LNCaP clone FGC (cell line): ENCODE measurements around the gene SLC39A11.

ENCODE experiments used
- DNase-seq: peaks from one replicate; pipeline ENCODE4 v3.0.0-alpha.2; 2011; ENCODE audit warnings: low read depth
- H3K4me3 ChIP-seq: 2 replicates; pipeline ENCODE4 v1.5.1; 2011; ENCODE audit warnings: mild to moderate bottlenecking, low read depth, low read length, control low read depth
- TF ChIP-seq, protein P1 (sequence below): IDR thresholded peaks from 2 replicates; pipeline ENCODE4 v1.5.1; 2012; ENCODE audit warnings: mild to moderate bottlenecking; ENCODE audit not compliant: control insufficient read depth, insufficient read depth; ENCODE audit errors: extremely low read depth

Gene SLC39A11

DNA sequence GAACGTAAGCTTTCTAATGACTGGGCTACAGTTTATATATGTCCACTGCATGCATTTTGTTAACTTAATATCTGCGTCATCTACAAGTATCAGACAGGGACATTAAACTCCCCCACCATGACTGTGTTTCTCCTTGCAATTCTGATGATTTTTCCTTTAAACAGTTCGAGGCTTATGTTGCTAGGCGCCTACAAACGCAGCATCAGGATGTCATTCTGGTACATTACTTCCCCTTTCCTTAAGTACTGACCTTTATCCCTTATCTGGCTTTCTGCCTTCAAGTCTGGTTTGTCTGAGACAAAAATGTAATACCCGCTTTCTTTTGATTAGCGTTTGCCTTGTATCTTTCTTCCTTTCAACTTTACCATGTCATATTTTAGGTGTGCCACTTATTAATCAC, 362.4 kb downstream of the SLC39A11 start:
- no peak for DNase-seq
- TF ChIP-seq, protein P1, sequence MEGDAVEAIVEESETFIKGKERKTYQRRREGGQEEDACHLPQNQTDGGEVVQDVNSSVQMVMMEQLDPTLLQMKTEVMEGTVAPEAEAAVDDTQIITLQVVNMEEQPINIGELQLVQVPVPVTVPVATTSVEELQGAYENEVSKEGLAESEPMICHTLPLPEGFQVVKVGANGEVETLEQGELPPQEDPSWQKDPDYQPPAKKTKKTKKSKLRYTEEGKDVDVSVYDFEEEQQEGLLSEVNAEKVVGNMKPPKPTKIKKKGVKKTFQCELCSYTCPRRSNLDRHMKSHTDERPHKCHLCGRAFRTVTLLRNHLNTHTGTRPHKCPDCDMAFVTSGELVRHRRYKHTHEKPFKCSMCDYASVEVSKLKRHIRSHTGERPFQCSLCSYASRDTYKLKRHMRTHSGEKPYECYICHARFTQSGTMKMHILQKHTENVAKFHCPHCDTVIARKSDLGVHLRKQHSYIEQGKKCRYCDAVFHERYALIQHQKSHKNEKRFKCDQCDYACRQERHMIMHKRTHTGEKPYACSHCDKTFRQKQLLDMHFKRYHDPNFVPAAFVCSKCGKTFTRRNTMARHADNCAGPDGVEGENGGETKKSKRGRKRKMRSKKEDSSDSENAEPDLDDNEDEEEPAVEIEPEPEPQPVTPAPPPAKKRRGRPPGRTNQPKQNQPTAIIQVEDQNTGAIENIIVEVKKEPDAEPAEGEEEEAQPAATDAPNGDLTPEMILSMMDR, result no peak
- H3K4me3 ChIP-seq, result no peak overlapping the region

DNA sequence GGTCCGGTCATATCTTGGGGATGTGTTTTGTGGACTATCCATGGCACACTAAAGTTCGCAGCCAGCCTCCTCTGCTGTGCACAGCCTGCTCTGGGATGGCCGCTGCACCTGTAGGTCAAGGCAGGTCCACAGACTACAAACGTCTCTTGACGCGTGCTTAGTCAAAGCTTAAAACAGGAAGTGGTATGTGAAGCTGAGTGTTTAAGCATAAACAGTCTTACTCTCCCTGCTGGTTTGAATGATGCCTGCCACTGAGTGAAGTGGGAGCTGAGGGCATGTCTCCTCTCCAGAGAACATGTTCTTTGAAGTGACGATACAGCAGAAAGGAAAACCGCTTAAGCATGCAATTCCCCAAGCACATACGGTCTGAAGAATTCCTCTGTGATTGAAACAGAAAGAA, 365.6 kb downstream of the SLC39A11 start:
- no peak for DNase-seq
- TF ChIP-seq, protein P1, result no peak
- H3K4me3 ChIP-seq, result no peak overlapping the region

DNA sequence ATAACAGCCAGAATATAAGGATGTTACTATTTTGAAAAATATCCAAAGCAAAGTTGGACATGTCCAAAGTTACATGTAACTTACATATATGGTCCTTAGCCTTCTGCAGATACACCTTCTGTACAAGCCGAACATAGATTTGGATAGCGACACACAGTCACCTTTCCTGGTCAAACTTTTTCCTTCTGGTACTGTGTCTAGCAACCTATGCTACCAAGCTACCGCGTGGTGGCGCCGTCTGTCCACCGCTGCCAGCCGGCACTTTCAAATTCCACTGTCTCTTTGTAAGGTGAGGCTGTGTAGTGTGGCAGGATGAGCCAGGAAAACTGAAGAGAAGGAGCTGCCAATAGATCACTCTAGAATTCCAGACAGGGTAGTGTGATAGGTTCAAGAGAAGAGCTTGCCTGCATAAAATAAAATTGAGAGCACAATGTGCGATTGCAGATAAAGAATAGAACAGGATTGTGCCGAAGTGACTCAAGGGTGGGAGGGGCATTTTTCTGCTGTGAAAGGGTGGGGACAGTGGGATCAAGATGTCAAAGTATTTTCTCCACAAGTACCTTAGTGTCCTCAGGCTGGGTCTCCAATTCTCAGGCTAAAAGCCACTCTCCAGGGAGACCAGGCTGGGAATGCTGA, 366.9 kb downstream of the SLC39A11 start:
- no peak overlapping the region for H3K4me3 ChIP-seq
- DNase-seq, result peak; percentile 47
- TF ChIP-seq, protein P1, result peak; percentile 97

DNA sequence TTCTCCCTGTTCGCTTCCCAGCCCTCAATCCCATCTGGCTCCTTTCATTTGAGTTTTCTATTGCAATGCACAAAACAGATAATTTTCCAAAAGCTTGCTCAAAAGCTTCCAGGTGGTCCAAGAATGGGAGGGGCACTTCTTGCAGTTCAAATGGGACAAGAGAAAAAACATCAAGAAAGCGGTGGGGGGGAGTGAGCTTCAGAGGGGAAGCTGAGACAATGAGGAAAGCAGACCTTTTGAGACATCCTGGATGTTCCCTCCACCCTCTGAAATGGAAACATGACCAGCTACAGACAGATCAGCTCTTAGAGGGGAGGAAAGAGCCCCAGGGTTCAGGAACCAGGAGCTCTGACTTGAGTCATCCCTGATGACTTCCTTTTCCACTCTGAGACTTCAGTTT, 368.2 kb downstream of the SLC39A11 start:
- DNase-seq, result no peak
- no peak overlapping the region for H3K4me3 ChIP-seq
- TF ChIP-seq, protein P1, result no peak

DNA sequence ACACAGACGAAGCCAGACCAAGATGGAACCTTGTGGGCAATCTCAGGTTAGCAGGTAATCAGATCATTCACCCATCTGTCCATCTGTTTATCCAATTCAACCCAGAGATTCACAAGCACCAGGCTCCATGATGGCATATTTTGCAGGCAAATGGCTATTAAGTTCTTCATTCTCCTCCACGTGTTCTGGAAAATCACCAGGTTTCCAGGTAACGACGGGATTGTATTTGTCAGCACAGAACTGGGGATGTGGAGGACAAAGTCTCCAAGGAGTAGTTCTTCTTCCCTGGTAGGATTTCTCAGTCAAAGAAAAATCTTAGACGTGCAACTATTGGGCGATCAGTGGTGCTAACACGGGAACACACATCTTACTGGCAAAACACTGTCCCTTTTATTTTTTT, 368.8 kb downstream of the SLC39A11 start:
- DNase-seq, result no peak
- no peak overlapping the region for H3K4me3 ChIP-seq
- TF ChIP-seq, protein P1, result no peak

DNA sequence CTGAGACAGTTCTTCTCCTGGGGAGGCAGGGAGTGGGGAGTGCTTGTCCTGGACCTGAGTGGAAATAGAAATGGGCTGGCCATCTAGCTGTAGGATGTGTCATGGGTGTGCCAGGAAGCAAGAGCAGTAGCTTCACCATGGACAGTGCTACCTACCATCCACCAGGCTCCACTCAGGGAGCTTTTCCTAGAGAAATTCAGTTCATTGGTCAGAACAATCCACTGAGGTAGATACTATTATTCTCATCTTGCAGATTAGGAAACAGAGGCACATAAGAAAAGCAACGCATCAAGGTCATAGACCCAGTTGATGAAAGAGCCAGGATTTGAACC, 372.0 kb downstream of the SLC39A11 start:
- H3K4me3 ChIP-seq, result no peak overlapping the region
- DNase-seq, result no peak

More for the DNA sequence above, 372.0 kb downstream of the SLC39A11 start:
- TF ChIP-seq, protein P1, result no peak
